CD14-positive monocyte (primary cell): ENCODE data around the gene WWOX. TPM values are rescaled to one million over a fixed set of nuclear protein-coding genes. Genes with fewer than 3 reads are reported as not detected.

ENCODE experiments used
- DNase-seq, 3 donors: peaks; one replicate each; pipeline ENCODE4 v3.0.0-alpha.2; 2011 to 2022
- H2AFZ ChIP-seq: 2 replicates; pipeline ENCODE4 v1.6.0; 2012; ENCODE audit warnings: mild to moderate bottlenecking, low read depth, low read length, inconsistent platforms; ENCODE audit not compliant: insufficient read depth, poor library complexity, severe bottlenecking
- H3K27ac ChIP-seq, 2 donors: 1 replicate in 1 of 2; 2 replicates in 1 of 2; pipeline ENCODE4 v1.5.1; 2012 to 2013; ENCODE audit warnings: low read length in 2 of 2, control low read depth in 1 of 2, inconsistent platforms in 1 of 2, low read depth in 1 of 2, mild to moderate bottlenecking in 1 of 2
- H3K27me3 ChIP-seq, 2 donors: one replicate each; pipeline versions ENCODE4 v1.6.0 to v1.6.1; 2011 to 2013; ENCODE audit warnings: low read length in 2 of 2; ENCODE audit not compliant: control insufficient read depth in 2 of 2, insufficient read depth in 2 of 2
- H3K36me3 ChIP-seq, 2 donors: replicated peaks in 1 of 2; 1 replicate in 1 of 2; 2 replicates in 1 of 2; pipeline versions ENCODE4 v1.5.1 to v1.6.1; 2012 to 2013; ENCODE audit warnings: low read length in 2 of 2, control low read depth in 1 of 2, inconsistent platforms in 1 of 2, mild to moderate bottlenecking in 1 of 2; ENCODE audit not compliant: insufficient read depth in 2 of 2, control insufficient read depth in 1 of 2
- H3K4me1 ChIP-seq, 2 donors: 1 replicate in 1 of 2; 2 replicates in 1 of 2; pipeline versions ENCODE4 v1.5.1 to v1.6.1; 2012 to 2013; ENCODE audit warnings: low read length in 2 of 2, control low read depth in 1 of 2, inconsistent platforms in 1 of 2, mild to moderate bottlenecking in 1 of 2, moderate library complexity in 1 of 2; ENCODE audit not compliant: insufficient read depth in 2 of 2, control insufficient read depth in 1 of 2
- H3K4me2 ChIP-seq: replicated peaks from 2 replicates; pipeline ENCODE3; 2012; ENCODE audit warnings: low read length, moderate library complexity, mild to moderate bottlenecking; ENCODE audit not compliant: poor library complexity, severe bottlenecking; ENCODE audit errors: extremely low read depth
- H3K4me3 ChIP-seq, 3 experiments: fragments of 200-600 bp in 1 of 3; sonication (generic) in 1 of 3; replicated peaks in 1 of 3; 1 replicate in 2 of 3; 2 replicates in 1 of 3; pipeline ENCODE4 v1.5.1; 2011 to 2013; ENCODE audit warnings: low read length in 3 of 3, mild to moderate bottlenecking in 3 of 3, control low read depth in 2 of 3, low read depth in 2 of 3, inconsistent platforms in 1 of 3, moderate library complexity in 1 of 3
- H3K79me2 ChIP-seq: 2 replicates; pipeline ENCODE4 v1.6.0; 2012; ENCODE audit warnings: mild to moderate bottlenecking, control low read depth, inconsistent platforms, low read length, moderate library complexity; ENCODE audit not compliant: insufficient read depth
- H3K9ac ChIP-seq: 2 replicates; pipeline ENCODE4 v1.6.0; 2017; ENCODE audit warnings: low read length, mild to moderate bottlenecking; ENCODE audit not compliant: insufficient read depth, poor library complexity, severe bottlenecking
- H3K9me3 ChIP-seq, 2 donors: replicated peaks in 1 of 2; 1 replicate in 1 of 2; 2 replicates in 1 of 2; pipeline versions ENCODE4 v1.5.1 to v1.6.1; 2012 to 2013; ENCODE audit warnings: low read length in 2 of 2, control low read depth in 1 of 2; ENCODE audit not compliant: control insufficient read depth in 1 of 2, insufficient read depth in 1 of 2
- H4K20me1 ChIP-seq: 2 replicates; pipeline ENCODE4 v1.6.0; 2012; ENCODE audit warnings: mild to moderate bottlenecking, low read length, control low read depth, moderate library complexity; ENCODE audit not compliant: insufficient read depth
- H3K27ac Mint-ChIP-seq, 7 donors: one replicate each; pipeline ENCODE4 v1.8.0; 2020; ENCODE audit warnings: mild to moderate bottlenecking in 7 of 7, mixed read lengths in 7 of 7, moderate library complexity in 6 of 7, inconsistent platforms in 2 of 7
- H3K27me3 Mint-ChIP-seq, 3 donors: one replicate each; pipeline ENCODE4 v1.8.0; 2021 to 2022; ENCODE audit warnings: low read depth in 3 of 3, mild to moderate bottlenecking in 3 of 3, mixed read lengths in 3 of 3, moderate library complexity in 3 of 3, inconsistent platforms in 1 of 3
- H3K36me3 Mint-ChIP-seq, 2 donors: one replicate each; pipeline ENCODE4 v1.8.0; 2020; ENCODE audit warnings: mixed read lengths in 2 of 2, inconsistent platforms in 1 of 2, mild to moderate bottlenecking in 1 of 2
- H3K4me1 Mint-ChIP-seq: one replicate; pipeline ENCODE4 v1.8.0; 2020; ENCODE audit warnings: mild to moderate bottlenecking, mixed read lengths
- H3K4me3 Mint-ChIP-seq, 2 donors: one replicate each; pipeline ENCODE4 v1.8.0; 2020; ENCODE audit warnings: mild to moderate bottlenecking in 2 of 2, mixed read lengths in 2 of 2, moderate library complexity in 1 of 2
- H3K9me3 Mint-ChIP-seq, 7 donors: one replicate each; pipeline ENCODE4 v1.8.0; 2020 to 2022; ENCODE audit warnings: mixed read lengths in 7 of 7, mild to moderate bottlenecking in 6 of 7, moderate library complexity in 6 of 7, inconsistent platforms in 2 of 7
- CTCF ChIP-seq: fragments of 200-600 bp; IDR thresholded peaks from one replicate; pipeline ENCODE4 v1.8.0; 2022; ENCODE audit warnings: antibody characterized with exemption, mild to moderate bottlenecking
- WGBS: methylation state at CpG from one replicate; pipeline ENCODE4 v1.1.5; 2013; ENCODE audit warnings: missing lambda C conversion rate; ENCODE audit not compliant: insufficient coverage; 5-methylcytosine and 5-hydroxymethylcytosine counted together
- intact Hi-C, 2 donors: fragments of 100-400 bp; cut with micrococcal nuclease; formaldehyde crosslinking; loops; one replicate each; pipeline versions ENCODE4 v1.15.0 to v1.15.1; 2023
- polyA plus RNA-seq, 3 donors: library from polyadenylated mRNA; depleted of rRNA in 1 of 3; unstranded in 2 of 3; stranded (reverse) in 1 of 3; fragments of 300-500 nt in 2 of 3; fragments of >200 nt in 1 of 3; fragmentation: Illumina TruSeq in 2 of 3; gene quantifications; 1 replicate in 2 of 3; 2 replicates in 1 of 3; pipeline ENCODE4 v1.2.3, GENCODE V29; 2012 to 2021

Gene WWOX
- polyA plus RNA-seq, 3 donors = 4.0 to 7.0 (median 6.3) TPM

GRCh38 chr16:78430281-78430680, 330.8 kb downstream of the WWOX start:
- no peak overlapping the region for H3K4me3 Mint-ChIP-seq
- WGBS = no CpG with 5 or more reads among the region's 4 CpGs
- DNase-seq = no peak
- Histone ChIP-seq H3K27ac (no peak overlapping the region), H3K4me1 (no peaks in the 10 kb centered on the region), H2AFZ (no peak overlapping the region), H3K4me3 (no peak overlapping the region), H3K27me3 (no peaks in the 10 kb centered on the region), H3K79me2 (no peaks in the 10 kb centered on the region), H3K4me2 (no peak overlapping the region), H4K20me1 (no peaks in the 10 kb centered on the region), H3K9ac (no peak overlapping the region), H3K36me3 (no peaks in the 10 kb centered on the region), H3K9me3 (no peaks in the 10 kb centered on the region)
- H3K27ac Mint-ChIP-seq = no peak overlapping the region
- peaks cover 4% of the 10 kb centered on the region for H3K4me1 Mint-ChIP-seq
- intact Hi-C loops = no loop called here
- no peak for TF ChIP-seq CTCF
- no peaks in the 10 kb centered on the region for H3K27me3 Mint-ChIP-seq
- peaks cover 0 to 7% (median 2%) of the 10 kb centered on the region in 7 donors for H3K9me3 Mint-ChIP-seq
- H3K36me3 Mint-ChIP-seq = peaks cover 1 to 7% of the 10 kb centered on the region in 2 donors

- Histone ChIP-seq H3K27ac (no peak overlapping the region), H3K36me3 (no peaks in the 10 kb centered on the region), H3K9me3 (no peaks in the 10 kb centered on the region), H3K4me2 (no peak overlapping the region), H3K9ac (no peak overlapping the region), H4K20me1 (no peaks in the 10 kb centered on the region), H3K4me3 (no peak overlapping the region), H2AFZ (no peak overlapping the region), H3K4me1 (no peaks in the 10 kb centered on the region), H3K27me3 (no peaks in the 10 kb centered on the region), H3K79me2 (no peaks in the 10 kb centered on the region)
- Mint-ChIP-seq H3K4me1 (peaks cover 4% of the 10 kb centered on the region), H3K36me3 (peaks cover 1 to 7% of the 10 kb centered on the region in 2 donors), H3K4me3 (no peak overlapping the region), H3K9me3 (peaks cover 0 to 8% (median 2%) of the 10 kb centered on the region in 7 donors), H3K27me3 (no peaks in the 10 kb centered on the region), H3K27ac (no peak overlapping the region)
- intact Hi-C loops = no loop called here
- 87% methylated on average over 4 of the region's 6 CpGs for WGBS
- no peak for DNase-seq
- TF ChIP-seq CTCF = no peak
Observed at GRCh38 chr16:78431004-78431670, 331.7 kb downstream of the WWOX start.
